Left lung (tissue), 10 donors: ENCODE data around the gene HIGD1B. TPM values are rescaled to one million over a fixed set of nuclear protein-coding genes. Genes with fewer than 3 reads are reported as not detected.

Source experiments
- ATAC-seq: fragments of 200-7000 bp; cut with Tn5 transposase; one replicate; pipeline ENCODE4 v1.9.1; 2020; ENCODE audit warnings: moderate library complexity
- DNase-seq, 4 donors: peaks; one replicate each; pipeline ENCODE4 v3.0.0-alpha.2; 2013 to 2020
- H3K27ac ChIP-seq, 2 donors: fragments of 200-600 bp; sonication (generic) in 1 of 2; one replicate each; pipeline versions ENCODE4 v1.5.0 to v1.8.0; 2020 to 2021
- H3K27me3 ChIP-seq, 2 donors: fragments of 200-600 bp; sonication (generic) in 1 of 2; one replicate each; pipeline versions ENCODE4 v1.5.0 to v1.8.0; 2020 to 2021
- H3K36me3 ChIP-seq, 2 donors: fragments of 200-600 bp; sonication (generic) in 1 of 2; one replicate each; pipeline versions ENCODE4 v1.5.0 to v1.8.0; 2020 to 2021
- H3K4me1 ChIP-seq, 2 donors: fragments of 200-600 bp; one replicate each; pipeline ENCODE4 v1.8.0; 2021
- H3K4me3 ChIP-seq, 2 donors: fragments of 200-600 bp; sonication (generic) in 1 of 2; one replicate each; pipeline versions ENCODE4 v1.5.0 to v1.8.0; 2020 to 2021; ENCODE audit warnings: mild to moderate bottlenecking in 1 of 2
- H3K9me3 ChIP-seq, 2 donors: fragments of 200-600 bp; sonication (generic) in 1 of 2; one replicate each; pipeline versions ENCODE4 v1.5.0 to v1.8.0; 2020 to 2021
- intact Hi-C, 2 donors: fragments of 100-400 bp; cut with DNase I; formaldehyde crosslinking; loops; one replicate each; pipeline versions ENCODE4 v1.11.2 to v1.14.2; 2022
- polyA plus RNA-seq, 6 donors: library from polyadenylated mRNA; unstranded; fragments of 120-200 nt; gene quantifications; one replicate each; pipeline ENCODE4 v1.2.1, GENCODE V29; 2013; ENCODE audit not compliant: insufficient read length in 6 of 6
- total RNA-seq, 2 donors: library from RNA; stranded (reverse); fragmentation: NEBNext Ultra II Directional; extraction: Animal tissue kit (Norgen Biotek cat#: 25700); gene quantifications; one replicate each; pipeline ENCODE4 v1.2.1, GENCODE V29; 2021
- TF ChIP-seq, protein P1 (sequence below), 2 donors: fragments of 200-600 bp; sonication (generic) in 1 of 2; IDR thresholded peaks; one replicate each; pipeline versions ENCODE4 v1.5.0 to v1.8.0; 2021; ENCODE audit warnings: antibody characterized with exemption in 2 of 2
- donor health status: DM: no; HTN: yes; CAD: no.
- donor health status: DM: no; HTN: no; CAD: no.

Gene HIGD1B
- total and polyA plus RNA-seq, 8 donors: 11.0 to 21.7 (median 17.5) TPM

DNA sequence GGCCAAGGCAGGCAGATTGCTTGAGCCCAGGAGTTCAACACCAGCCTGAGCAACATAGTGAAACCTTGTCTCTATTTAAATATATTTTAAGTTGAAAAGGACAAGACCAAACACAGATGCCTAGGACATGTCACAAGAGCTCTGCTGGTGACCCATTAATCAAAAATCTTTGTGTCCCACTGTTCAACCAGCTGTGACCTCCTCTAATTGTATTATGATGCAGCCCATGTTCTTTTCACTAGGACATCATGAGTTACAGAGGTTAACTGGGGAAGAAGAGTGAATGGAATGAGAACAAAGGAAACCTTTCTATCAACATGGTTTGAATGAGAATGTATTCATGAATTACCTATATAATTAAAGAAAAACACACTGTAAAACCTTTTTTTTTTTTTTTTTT is 44.6 kb downstream of the HIGD1B start:
- peaks cover 0 to 45% of the 10 kb centered on the region in 2 donors for H3K4me1 ChIP-seq
- no peak overlapping the region for H3K27ac ChIP-seq
- peaks cover 0 to 54% of the 10 kb centered on the region in 2 donors for H3K36me3 ChIP-seq
- no peaks in the 10 kb centered on the region for H3K27me3 ChIP-seq
- no peak for ATAC-seq
- no peaks in the 10 kb centered on the region for H3K9me3 ChIP-seq
- TF ChIP-seq, protein P1, sequence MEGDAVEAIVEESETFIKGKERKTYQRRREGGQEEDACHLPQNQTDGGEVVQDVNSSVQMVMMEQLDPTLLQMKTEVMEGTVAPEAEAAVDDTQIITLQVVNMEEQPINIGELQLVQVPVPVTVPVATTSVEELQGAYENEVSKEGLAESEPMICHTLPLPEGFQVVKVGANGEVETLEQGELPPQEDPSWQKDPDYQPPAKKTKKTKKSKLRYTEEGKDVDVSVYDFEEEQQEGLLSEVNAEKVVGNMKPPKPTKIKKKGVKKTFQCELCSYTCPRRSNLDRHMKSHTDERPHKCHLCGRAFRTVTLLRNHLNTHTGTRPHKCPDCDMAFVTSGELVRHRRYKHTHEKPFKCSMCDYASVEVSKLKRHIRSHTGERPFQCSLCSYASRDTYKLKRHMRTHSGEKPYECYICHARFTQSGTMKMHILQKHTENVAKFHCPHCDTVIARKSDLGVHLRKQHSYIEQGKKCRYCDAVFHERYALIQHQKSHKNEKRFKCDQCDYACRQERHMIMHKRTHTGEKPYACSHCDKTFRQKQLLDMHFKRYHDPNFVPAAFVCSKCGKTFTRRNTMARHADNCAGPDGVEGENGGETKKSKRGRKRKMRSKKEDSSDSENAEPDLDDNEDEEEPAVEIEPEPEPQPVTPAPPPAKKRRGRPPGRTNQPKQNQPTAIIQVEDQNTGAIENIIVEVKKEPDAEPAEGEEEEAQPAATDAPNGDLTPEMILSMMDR (IDR thresholded peaks at IDR 0.05): no peak
- H3K4me3 ChIP-seq: no peak overlapping the region
- DNase-seq: no peak
- intact Hi-C loops: no loop called here

DNA sequence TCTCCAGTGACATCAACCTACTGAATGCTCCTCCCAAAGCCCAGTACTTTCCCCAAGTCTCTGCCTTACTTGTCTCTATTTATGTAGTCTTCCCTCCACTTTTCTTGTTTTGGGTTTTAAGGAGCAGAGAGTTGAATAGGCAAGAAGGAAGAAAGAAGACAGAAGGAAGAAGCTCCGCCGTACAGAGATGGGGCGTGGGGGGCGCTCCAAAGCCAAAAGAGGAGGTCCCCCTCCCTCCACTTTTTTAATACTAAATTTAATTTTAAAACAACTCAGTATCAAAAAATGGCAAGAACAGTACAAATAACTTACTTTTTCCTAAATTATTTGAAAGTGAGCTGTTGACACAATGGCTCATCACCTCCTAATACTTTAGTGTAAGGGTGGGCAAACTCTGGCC is 47.0 kb downstream of the HIGD1B start:
- Histone ChIP-seq H3K4me3 (no peak overlapping the region), H3K9me3 (no peaks in the 10 kb centered on the region), H3K36me3 (peaks cover 0 to 54% of the 10 kb centered on the region in 2 donors), H3K27me3 (no peaks in the 10 kb centered on the region), H3K27ac (no peak overlapping the region), H3K4me1 (peaks cover 6 to 37% of the 10 kb centered on the region in 2 donors)
- intact Hi-C loops: no loop called here
- DNase-seq (no peak), ATAC-seq (no peak)
- TF ChIP-seq, protein P1 (IDR thresholded peaks at IDR 0.05): no peak

DNA sequence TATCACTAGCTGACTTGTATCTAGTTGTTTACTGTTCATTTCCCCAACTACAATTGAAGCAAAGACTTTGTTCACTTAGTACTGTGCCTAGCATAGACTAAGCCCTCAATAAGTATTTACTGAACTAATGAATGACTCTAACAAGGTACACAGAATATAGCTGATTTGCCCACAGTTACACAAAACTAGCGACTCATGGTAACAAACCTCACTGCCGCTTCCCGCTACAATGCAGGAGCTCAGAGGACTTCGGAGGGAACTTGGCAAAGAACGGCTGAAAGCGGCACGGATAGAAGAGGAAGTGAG is 51.0 kb downstream of the HIGD1B start:
- Histone ChIP-seq H3K27me3 (no peaks in the 10 kb centered on the region), H3K36me3 (peaks cover 0 to 22% of the 10 kb centered on the region in 2 donors), H3K9me3 (no peaks in the 10 kb centered on the region), H3K4me3 (peak overlapping the region; percentile 75 to 83), H3K4me1 (peaks cover 6 to 53% of the 10 kb centered on the region in 2 donors), H3K27ac (peak overlapping the region; percentile 95)
- intact Hi-C loops: no loop called here
- peak in 2 of 4 donors; percentile 33 to 56 for DNase-seq
- TF ChIP-seq, protein P1 (IDR thresholded peaks at IDR 0.05): no peak
- ATAC-seq: no peak

DNA sequence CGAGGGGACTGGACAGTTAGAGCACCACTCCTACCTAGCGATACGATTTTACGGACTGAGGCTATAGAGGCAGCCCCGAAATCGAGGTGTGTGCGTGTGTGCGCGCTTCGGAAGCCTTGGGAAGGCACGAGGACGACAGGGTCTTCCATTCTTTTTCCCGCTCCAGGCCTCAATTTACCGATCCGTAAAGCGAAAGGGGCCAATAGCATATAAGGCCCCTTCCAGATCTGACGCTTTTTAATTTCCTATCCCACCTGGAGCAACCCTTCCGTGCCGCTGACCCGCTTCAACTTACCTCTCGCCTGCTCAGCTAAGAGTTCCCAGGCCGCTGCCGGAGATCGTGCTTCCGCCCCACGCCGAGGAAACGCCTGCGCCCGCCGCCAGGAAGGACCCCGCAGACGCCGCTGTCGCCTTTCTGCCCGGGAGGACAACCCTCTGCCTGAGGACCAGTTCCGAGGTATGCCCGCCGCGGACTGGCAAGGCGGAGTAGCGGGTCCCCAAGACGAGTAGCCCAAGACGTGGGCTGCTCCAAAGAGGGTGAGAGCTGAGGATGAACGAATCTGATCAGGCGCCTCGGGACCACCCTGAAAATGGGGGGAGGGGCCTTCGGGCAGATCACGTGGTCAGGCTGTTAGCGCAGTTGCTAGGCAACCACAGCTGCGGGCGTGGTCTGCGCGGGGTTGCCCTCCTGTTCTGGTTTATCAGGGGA is 51.5 kb downstream of the HIGD1B start, which contains the start of gene EFTUD2:
TSS of gene EFTUD2 (minus strand) at position 372 of the 709 bp plus-strand sequence. CDS start 4,924 bp downstream, outside the sequence.
- Histone ChIP-seq H3K27me3 (no peaks in the 10 kb centered on the region), H3K27ac (peak within 1 kb of the TSS; percentile 95), H3K9me3 (no peaks in the 10 kb centered on the region), H3K4me1 (peaks cover 6 to 53% of the 10 kb centered on the region in 2 donors), H3K4me3 (peak within 1 kb of the TSS; percentile 75 to 83), H3K36me3 (peaks cover 0 to 17% of the 10 kb centered on the region in 2 donors)
- peak; percentile 93 to 97 (median 95) for DNase-seq
- intact Hi-C loops: no loop called here
- peak; percentile 96 for ATAC-seq
- TF ChIP-seq, protein P1 (IDR thresholded peaks at IDR 0.05): peak in 1 of 2 donors; percentile 26

Other genes starting within 250 kb of the HIGD1B start
- not detected for gene MEIOC, start 191.4 kb upstream of the HIGD1B start, total RNA-seq
- gene MEIOC, start 191.4 kb upstream of the HIGD1B start, polyA plus RNA-seq: 1 to 10 TPM in 5 of 6 donors, under 1 TPM in 1; 0.91 to 1.6 (median 1.2) TPM
- gene CCDC43, start 158.1 kb upstream of the HIGD1B start, total RNA-seq: 10 to 100 TPM; 20.3 to 22.0 TPM
- 10 to 100 TPM; 26.7 to 33.2 (median 32.0) TPM for gene CCDC43, start 158.1 kb upstream of the HIGD1B start, polyA plus RNA-seq
- gene DBF4B, start 139.2 kb upstream of the HIGD1B start, total RNA-seq: 1 to 10 TPM; 5.6 to 5.7 TPM
- 10 to 100 TPM; 13.9 to 18.8 (median 17.5) TPM for gene DBF4B, start 139.2 kb upstream of the HIGD1B start, polyA plus RNA-seq
- under 1 TPM; 0.13 to 0.64 TPM for gene ADAM11, start 88.9 kb upstream of the HIGD1B start, total RNA-seq
- gene ADAM11, start 88.9 kb upstream of the HIGD1B start, polyA plus RNA-seq: 1 to 10 TPM; 1.1 to 4.2 (median 3.0) TPM
- 10 to 100 TPM; 17.3 to 18.8 TPM for gene GJC1, start 17.6 kb upstream of the HIGD1B start, total RNA-seq
- 10 to 100 TPM; 43.3 to 52.9 (median 46.4) TPM for gene GJC1, start 17.6 kb upstream of the HIGD1B start, polyA plus RNA-seq
- gene EFTUD2, start 51.6 kb downstream of the HIGD1B start, total RNA-seq: 100 to 1,000 TPM in 1 of 2 donors, 10 to 100 TPM in 1; 83.4 to 112 TPM
- gene EFTUD2, start 51.6 kb downstream of the HIGD1B start, polyA plus RNA-seq: 100 to 1,000 TPM in 1 of 6 donors, 10 to 100 TPM in 5; 85.3 to 103 (median 95.1) TPM
- under 1 TPM in 1 of 2 donors, not detected in 1; 0.15 TPM for gene GFAP, start 67.6 kb downstream of the HIGD1B start, total RNA-seq
- 1 to 10 TPM in 1 of 6 donors, under 1 TPM in 4, not detected in 1; 0.14 to 1.1 (median 0.55) TPM for gene GFAP, start 67.6 kb downstream of the HIGD1B start, polyA plus RNA-seq
- 1 to 10 TPM; 2.9 to 6.0 TPM for gene KIF18B, start 99.9 kb downstream of the HIGD1B start, total RNA-seq
- 10 to 100 TPM; 11.0 to 24.5 (median 15.1) TPM for gene KIF18B, start 99.9 kb downstream of the HIGD1B start, polyA plus RNA-seq
- gene C1QL1, start 120.4 kb downstream of the HIGD1B start, total RNA-seq: under 1 TPM in 1 of 2 donors, not detected in 1; 0.70 TPM
- 1 to 10 TPM; 1.5 to 2.9 (median 2.4) TPM for gene C1QL1, start 120.4 kb downstream of the HIGD1B start, polyA plus RNA-seq
- 10 to 100 TPM; 20.5 to 30.8 TPM for gene DCAKD, start 203.7 kb downstream of the HIGD1B start, total RNA-seq
- 10 to 100 TPM; 42.2 to 50.8 (median 48.1) TPM for gene DCAKD, start 203.7 kb downstream of the HIGD1B start, polyA plus RNA-seq
- 100 to 1,000 TPM; 123 to 129 TPM for gene NMT1, start 213.4 kb downstream of the HIGD1B start, total RNA-seq
- 10 to 100 TPM; 59.8 to 73.2 (median 64.6) TPM for gene NMT1, start 213.4 kb downstream of the HIGD1B start, polyA plus RNA-seq